Spleen (tissue), 11 donors: Measurements from ENCODE around the gene SH3BP5L. TPM values are rescaled to one million over a fixed set of nuclear protein-coding genes. Genes with fewer than 3 reads are reported as not detected.
"Not testable (repeated sequence)": the region's sequence is repeated elsewhere in the genome, so short reads cannot be mapped to it uniquely, and the experiment has no call there.

Source experiments
- DNase-seq: peaks from one replicate; pipeline ENCODE4 v3.0.0-alpha.2; 2020
- H3K27ac ChIP-seq, 8 donors: fragments of 200-600 bp; sonication (generic) in 7 of 8; 1 replicate in 4 of 8; 2 replicates in 4 of 8; pipeline versions ENCODE4 v1.5.0 to v1.8.0; 2016 to 2021; ENCODE audit warnings: inconsistent platforms in 4 of 8, mild to moderate bottlenecking in 4 of 8, moderate library complexity in 1 of 8
- H3K27me3 ChIP-seq, 7 donors: fragments of 200-600 bp; sonication (generic) in 6 of 7; replicated peaks in 1 of 7; 1 replicate in 4 of 7; 2 replicates in 3 of 7; pipeline versions ENCODE4 v1.5.0 to v1.8.0; 2016 to 2021; ENCODE audit warnings: inconsistent platforms in 3 of 7, mild to moderate bottlenecking in 1 of 7
- H3K36me3 ChIP-seq, 6 donors: fragments of 200-600 bp; sonication (generic) in 5 of 6; 1 replicate in 4 of 6; 2 replicates in 2 of 6; pipeline versions ENCODE4 v1.5.0 to v1.8.0; 2016 to 2021; ENCODE audit warnings: inconsistent platforms in 2 of 6
- H3K4me1 ChIP-seq, 6 donors: fragments of 200-600 bp; sonication (generic) in 5 of 6; 1 replicate in 3 of 6; 2 replicates in 3 of 6; pipeline versions ENCODE4 v1.5.0 to v1.8.0; 2016 to 2021; ENCODE audit warnings: inconsistent platforms in 3 of 6
- H3K4me3 ChIP-seq, 8 donors: fragments of 200-600 bp; sonication (generic) in 7 of 8; 1 replicate in 4 of 8; 2 replicates in 4 of 8; pipeline versions ENCODE4 v1.5.0 to v1.8.0; 2016 to 2021; ENCODE audit warnings: inconsistent platforms in 4 of 8, mild to moderate bottlenecking in 4 of 8, moderate library complexity in 2 of 8
- H3K9me3 ChIP-seq, 8 donors: fragments of 200-600 bp; sonication (generic) in 7 of 8; 1 replicate in 4 of 8; 2 replicates in 4 of 8; pipeline versions ENCODE4 v1.5.0 to v1.8.0; 2016 to 2021; ENCODE audit warnings: inconsistent platforms in 4 of 8
- POLR2A ChIP-seq, 3 donors: fragments of 450-650 bp; IDR thresholded peaks; one replicate each; pipeline ENCODE4 v1.5.1; 2017; ENCODE audit warnings: antibody characterized with exemption in 3 of 3, mild to moderate bottlenecking in 1 of 3
- POLR2AphosphoS5 ChIP-seq, 3 donors: sonication (generic); formaldehyde crosslinking; IDR thresholded peaks; one replicate each; pipeline ENCODE4 v1.5.1; 2017; ENCODE audit warnings: antibody characterized with exemption in 3 of 3
- WGBS, 5 donors: extraction: QIAGEN DNeasy Blood & Tissue Kit in 3 of 5; methylation state at CpG; one replicate each; pipeline versions ENCODE4 v1.1.5 to v1.1.7; 2013 to 2018; 5-methylcytosine and 5-hydroxymethylcytosine counted together
- intact Hi-C: fragments of 100-400 bp; cut with DNase I; formaldehyde crosslinking; loops from one replicate; pipeline ENCODE4 v1.15.0; 2023; ENCODE audit warnings: low total_unique reads
- polyA plus RNA-seq, 3 donors: library from polyadenylated mRNA; stranded (reverse); fragments of 200-250 nt; gene quantifications; one replicate each; pipeline ENCODE4 v1.2.1, GENCODE V29; 2013
- total RNA-seq, 7 donors: library from RNA; depleted of rRNA in 3 of 7; stranded (reverse); fragments of >200 nt in 3 of 7; fragmentation: NEBNext Ultra II Directional in 4 of 7; extraction: Animal tissue kit (Norgen Biotek cat#: 25700) in 4 of 7; gene quantifications; one replicate each; pipeline versions ENCODE4 v1.1.0 to v1.2.1, GENCODE V29; 2016 to 2021
- TF ChIP-seq, protein P1 (sequence below), 11 experiments: fragments of 200-600 bp in 7 of 11; fragments of 450-650 bp in 4 of 11; sonication (generic) in 4 of 11; IDR thresholded peaks in 8 of 11; conservative IDR thresholded peaks in 3 of 11; 1 replicate in 7 of 11; 2 replicates in 4 of 11; pipeline versions ENCODE4 v1.4.0 to v1.8.0; 2016 to 2021; ENCODE audit warnings: antibody characterized with exemption in 11 of 11, inconsistent platforms in 4 of 11, mild to moderate bottlenecking in 1 of 11
- donor health status: healthy with polysubstance abuse.
- donor health status: DM: no; HTN: no; CAD: no; lungs with moderate emphysema.
- donor health status: DM: no; HTN: no; CAD: no.
- donor health status: Bipolar disorder and iron deficiency.
- donor health status: healthy.
- donor health status: DM: no; HTN: no; CAD: no.
- donor health status: DM: yes; HTN: yes; CAD: no.

Gene SH3BP5L
- total and polyA plus RNA-seq, 10 donors, result 10.1 to 43.3 (median 30.6) TPM

- WGBS, 5 donors, result 58 to 75% (median 65%) methylated on average over 3 of the region's 3 CpGs
- Histone ChIP-seq H3K27ac (peak overlapping the region in 4 of 8 donors; percentile 28 to 45 (median 35)), H3K27me3 (no peaks in the 10 kb centered on the region), H3K4me1 (peaks cover 3 to 38% (median 16%) of the 10 kb centered on the region in 6 donors), H3K4me3 (no peak overlapping the region), H3K36me3 (no peaks in the 10 kb centered on the region), H3K9me3 (peaks cover 0 to 16% (median 9%) of the 10 kb centered on the region in 8 donors)
- intact Hi-C loops, result no loop called here
- no peak for TF ChIP-seq POLR2AphosphoS5 (IDR thresholded peaks at IDR 0.05)
- no peak for TF ChIP-seq POLR2A (IDR thresholded peaks at IDR 0.05)
- TF ChIP-seq, protein P1, sequence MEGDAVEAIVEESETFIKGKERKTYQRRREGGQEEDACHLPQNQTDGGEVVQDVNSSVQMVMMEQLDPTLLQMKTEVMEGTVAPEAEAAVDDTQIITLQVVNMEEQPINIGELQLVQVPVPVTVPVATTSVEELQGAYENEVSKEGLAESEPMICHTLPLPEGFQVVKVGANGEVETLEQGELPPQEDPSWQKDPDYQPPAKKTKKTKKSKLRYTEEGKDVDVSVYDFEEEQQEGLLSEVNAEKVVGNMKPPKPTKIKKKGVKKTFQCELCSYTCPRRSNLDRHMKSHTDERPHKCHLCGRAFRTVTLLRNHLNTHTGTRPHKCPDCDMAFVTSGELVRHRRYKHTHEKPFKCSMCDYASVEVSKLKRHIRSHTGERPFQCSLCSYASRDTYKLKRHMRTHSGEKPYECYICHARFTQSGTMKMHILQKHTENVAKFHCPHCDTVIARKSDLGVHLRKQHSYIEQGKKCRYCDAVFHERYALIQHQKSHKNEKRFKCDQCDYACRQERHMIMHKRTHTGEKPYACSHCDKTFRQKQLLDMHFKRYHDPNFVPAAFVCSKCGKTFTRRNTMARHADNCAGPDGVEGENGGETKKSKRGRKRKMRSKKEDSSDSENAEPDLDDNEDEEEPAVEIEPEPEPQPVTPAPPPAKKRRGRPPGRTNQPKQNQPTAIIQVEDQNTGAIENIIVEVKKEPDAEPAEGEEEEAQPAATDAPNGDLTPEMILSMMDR (IDR thresholded peaks at IDR 0.05 in 8 of 11, conservative IDR thresholded peaks at IDR 0.05 in 3 of 11), result no peak
- no peak for DNase-seq
Observed at GRCh38 chr1:248800459-248800858, 25.3 kb downstream of the SH3BP5L start.

DNA sequence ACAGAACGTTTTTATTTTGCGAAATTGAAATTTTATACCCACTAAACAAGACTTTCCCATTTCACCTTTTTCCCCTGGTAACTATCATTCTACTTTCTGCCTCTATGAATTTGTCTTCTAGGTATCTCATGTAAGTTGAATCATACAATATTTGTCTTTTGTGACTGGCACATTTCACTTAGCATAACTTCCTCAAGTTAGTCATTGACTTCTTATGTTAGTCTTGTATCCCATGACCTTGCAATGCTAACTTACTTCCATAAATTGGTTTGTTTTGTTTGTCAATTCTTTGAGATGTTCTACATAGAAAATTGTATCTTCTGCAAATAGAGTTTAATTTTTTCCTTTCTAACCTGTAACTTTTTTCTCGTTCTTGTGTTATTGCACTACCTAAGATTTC is 26.9 kb downstream of the SH3BP5L start:
- H3K36me3 ChIP-seq, result no peaks in the 10 kb centered on the region
- TF ChIP-seq, protein P1 (IDR thresholded peaks at IDR 0.05 in 8 of 11, conservative IDR thresholded peaks at IDR 0.05 in 3 of 11), result no peak
- no peak for TF ChIP-seq POLR2A (IDR thresholded peaks at IDR 0.05)
- no peak for TF ChIP-seq POLR2AphosphoS5 (IDR thresholded peaks at IDR 0.05)
- H3K27ac ChIP-seq, result peak overlapping the region in 1 of 8 donors; percentile 11
- peaks cover 0 to 24% (median under 1%) of the 10 kb centered on the region in 6 donors for H3K4me1 ChIP-seq
- DNase-seq, result no peak
- no peak overlapping the region for H3K4me3 ChIP-seq
- H3K27me3 ChIP-seq, result no peaks in the 10 kb centered on the region
- 80 to 90% (median 86%) methylated on average over 3 of the region's 3 CpGs for WGBS, 5 donors
- intact Hi-C loops, result no loop called here
- peaks cover 4 to 32% (median 25%) of the 10 kb centered on the region in 8 donors for H3K9me3 ChIP-seq

DNA sequence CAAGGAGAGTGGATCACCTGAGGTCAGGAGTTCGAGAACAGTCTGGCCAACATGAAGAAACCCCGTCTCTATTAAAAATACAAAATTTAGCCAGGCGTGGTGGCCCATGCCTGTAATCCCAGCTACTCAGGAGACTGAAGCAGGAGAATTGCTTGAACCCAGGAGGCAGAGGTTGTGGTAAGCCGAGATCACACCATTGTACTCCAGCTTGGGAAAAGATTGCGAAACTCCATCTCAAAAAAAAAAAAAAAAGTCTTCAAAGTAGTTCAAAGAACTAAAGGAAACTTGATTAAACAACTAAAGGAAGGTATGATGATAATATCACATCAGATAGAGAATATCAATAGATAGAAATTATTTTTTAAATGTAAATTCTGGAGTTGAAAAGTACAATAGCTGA is 31.1 kb downstream of the SH3BP5L start:
- intact Hi-C loops, H3K27me3 ChIP-seq, H3K4me3 ChIP-seq, DNase-seq, H3K36me3 ChIP-seq: not testable (repeated sequence)
- Histone ChIP-seq H3K27ac (peak overlapping the region in 1 of 8 donors; percentile 78), H3K9me3 (peaks cover 4 to 31% (median 29%) of the 10 kb centered on the region in 8 donors), H3K4me1 (peaks cover 0 to 38% (median 13%) of the 10 kb centered on the region in 6 donors)
- WGBS, 5 donors, result 85 to 94% (median 87%) methylated on average over 5 of the region's 5 CpGs

DNA sequence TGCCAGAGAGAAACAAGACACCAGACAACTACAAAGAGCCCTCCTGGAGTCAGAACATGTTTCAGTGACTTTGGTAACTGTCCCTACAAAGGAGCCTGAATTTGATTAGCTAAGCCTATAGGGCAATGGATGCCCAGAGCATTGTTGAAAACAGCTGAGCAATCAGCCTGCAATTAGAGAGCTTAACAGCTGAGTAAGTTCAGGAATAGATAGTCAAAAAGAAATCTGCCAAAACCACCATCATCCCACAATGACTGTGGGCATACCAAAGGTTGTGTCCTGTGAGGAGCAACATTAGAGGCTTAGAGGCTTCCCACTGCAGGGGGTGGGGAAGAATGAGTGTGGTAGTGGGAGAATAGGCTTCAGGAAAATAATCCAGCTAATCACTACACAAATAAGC is 32.1 kb downstream of the SH3BP5L start:
- Histone ChIP-seq H3K4me3 (no peak overlapping the region), H3K36me3 (no peaks in the 10 kb centered on the region), H3K4me1 (peaks cover 0 to 38% (median 13%) of the 10 kb centered on the region in 6 donors), H3K27me3 (no peaks in the 10 kb centered on the region), H3K27ac (peak overlapping the region in 5 of 8 donors; percentile 6 to 88 (median 78)), H3K9me3 (peaks cover 4 to 31% (median 29%) of the 10 kb centered on the region in 8 donors)
- DNase-seq, result no peak
- intact Hi-C loops, result no loop called here
- TF ChIP-seq, protein P1 (IDR thresholded peaks at IDR 0.05 in 8 of 11, conservative IDR thresholded peaks at IDR 0.05 in 3 of 11), result no peak
- TF ChIP-seq POLR2AphosphoS5 (IDR thresholded peaks at IDR 0.05) (no peak), POLR2A (IDR thresholded peaks at IDR 0.05) (no peak)

DNA sequence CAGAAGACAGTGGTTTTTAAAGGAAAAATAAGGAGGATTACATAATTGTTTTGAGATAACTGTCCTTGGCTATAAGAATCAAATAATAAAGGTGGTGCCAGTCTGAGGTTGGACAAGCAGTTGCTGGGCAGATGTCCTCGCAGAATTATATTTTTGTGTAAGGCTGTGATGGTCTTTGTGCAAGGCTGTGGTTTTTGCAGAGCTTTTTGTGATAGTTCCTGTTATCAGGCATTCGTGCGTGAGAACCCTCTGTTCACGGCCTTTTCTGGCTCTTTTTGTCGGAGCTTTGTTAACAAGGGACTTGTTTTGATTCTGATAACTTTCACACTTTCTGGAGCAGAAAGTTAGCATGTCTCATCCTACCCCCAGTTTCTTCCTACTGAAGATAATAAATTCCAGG is 33.4 kb downstream of the SH3BP5L start:
- no peaks in the 10 kb centered on the region for H3K36me3 ChIP-seq
- no peaks in the 10 kb centered on the region for H3K27me3 ChIP-seq
- DNase-seq, result no peak
- intact Hi-C loops, result no loop called here
- peaks cover 4 to 31% (median 29%) of the 10 kb centered on the region in 8 donors for H3K9me3 ChIP-seq
- peak overlapping the region; percentile 46 to 88 (median 72) for H3K27ac ChIP-seq
- H3K4me3 ChIP-seq, result no peak overlapping the region
- H3K4me1 ChIP-seq, result peaks cover 0 to 40% (median 13%) of the 10 kb centered on the region in 6 donors
- TF ChIP-seq POLR2AphosphoS5 (IDR thresholded peaks at IDR 0.05), result no peak
- TF ChIP-seq, protein P1 (IDR thresholded peaks at IDR 0.05 in 8 of 11, conservative IDR thresholded peaks at IDR 0.05 in 3 of 11), result no peak
- TF ChIP-seq POLR2A (IDR thresholded peaks at IDR 0.05), result no peak
- WGBS, 5 donors, result 23 to 55% (median 47%) methylated on average over 5 of the region's 5 CpGs
